GM19467 (cell line): ENCODE measurements around the gene UNC5CL.

Source experiments
- ATAC-seq: cut with Tn5 transposase; IDR thresholded peaks from one replicate; pipeline ENCODE4 v1.9.1; 2021; ENCODE audit warnings: mild to moderate bottlenecking, moderate library complexity; ENCODE audit not compliant: unreplicated experiment

Gene UNC5CL, protein sequence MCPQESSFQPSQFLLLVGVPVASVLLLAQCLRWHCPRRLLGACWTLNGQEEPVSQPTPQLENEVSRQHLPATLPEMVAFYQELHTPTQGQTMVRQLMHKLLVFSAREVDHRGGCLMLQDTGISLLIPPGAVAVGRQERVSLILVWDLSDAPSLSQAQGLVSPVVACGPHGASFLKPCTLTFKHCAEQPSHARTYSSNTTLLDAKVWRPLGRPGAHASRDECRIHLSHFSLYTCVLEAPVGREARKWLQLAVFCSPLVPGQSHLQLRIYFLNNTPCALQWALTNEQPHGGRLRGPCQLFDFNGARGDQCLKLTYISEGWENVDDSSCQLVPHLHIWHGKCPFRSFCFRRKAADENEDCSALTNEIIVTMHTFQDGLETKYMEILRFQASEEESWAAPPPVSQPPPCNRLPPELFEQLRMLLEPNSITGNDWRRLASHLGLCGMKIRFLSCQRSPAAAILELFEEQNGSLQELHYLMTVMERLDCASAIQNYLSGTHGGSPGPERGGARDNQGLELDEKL

DNA sequence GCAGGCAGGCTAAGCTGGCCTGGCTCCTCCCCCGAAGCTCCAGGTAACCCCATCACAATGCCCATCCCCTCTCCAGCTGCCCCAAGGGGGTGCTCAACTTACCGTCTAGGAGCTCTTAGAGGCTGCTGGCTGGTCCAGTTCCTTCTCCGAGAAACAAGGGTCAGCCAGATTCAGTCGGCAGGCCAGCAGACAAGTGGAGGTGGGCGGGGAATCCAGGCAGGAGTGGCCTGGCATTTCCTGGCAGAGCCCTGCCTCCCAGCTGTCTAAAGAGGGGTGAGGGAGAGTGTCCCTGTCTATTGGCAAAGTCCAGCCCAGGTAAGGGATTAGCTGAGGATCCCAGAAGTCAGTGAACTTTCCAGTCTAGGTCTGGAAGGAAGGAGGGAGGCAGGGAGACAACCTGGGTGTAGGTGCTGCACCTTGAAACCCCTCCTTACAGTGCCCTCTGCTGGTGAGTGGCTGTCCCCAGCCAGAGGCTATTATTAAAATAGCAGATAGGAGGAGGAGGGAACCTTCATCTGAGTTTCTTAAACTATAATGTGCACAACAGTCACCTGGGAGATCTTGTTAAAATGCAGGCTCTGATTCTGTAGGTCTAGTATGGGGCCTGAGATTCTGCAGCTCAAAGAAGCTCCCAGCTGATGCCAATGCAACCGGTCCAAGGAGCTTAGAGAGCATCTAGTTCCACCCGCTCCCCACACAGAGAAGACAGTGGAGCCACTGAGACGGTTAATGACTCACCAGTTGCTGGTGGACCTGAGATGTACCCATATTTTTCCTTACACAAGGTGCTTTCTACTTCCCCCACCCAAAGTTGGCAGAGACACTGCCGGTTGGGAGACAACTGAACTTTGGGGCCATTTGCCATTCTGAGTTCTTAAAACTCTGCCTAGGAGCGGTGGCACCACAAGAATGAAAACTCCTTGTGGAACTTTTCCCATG lies at the start of gene UNC5CL:
TSS of gene UNC5CL (minus strand) at position 162 of the 939 bp plus-strand sequence. CDS start 4,147 bp downstream, outside the sequence.
- no peak for ATAC-seq

DNA sequence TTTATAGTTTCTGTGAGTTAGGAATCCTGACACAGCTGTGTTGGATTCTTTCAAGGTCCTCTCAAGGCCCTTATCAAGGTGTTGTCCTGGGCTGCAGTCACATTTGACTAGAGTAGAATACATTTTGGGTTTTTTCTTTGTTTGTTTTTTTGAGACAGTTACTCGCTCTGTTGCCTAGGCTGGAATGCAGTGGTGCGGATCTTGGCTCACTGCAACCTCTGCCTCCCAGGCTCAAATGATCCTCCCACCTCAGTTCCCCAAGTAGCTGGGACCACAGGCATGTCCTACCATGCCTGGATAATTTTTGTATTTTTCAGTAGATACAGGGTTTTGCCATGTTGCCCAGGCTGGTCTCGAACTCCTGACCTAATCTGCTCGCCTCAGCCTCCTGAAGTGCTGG lies 49.4 kb upstream of the UNC5CL start:
- no peak for ATAC-seq

DNA sequence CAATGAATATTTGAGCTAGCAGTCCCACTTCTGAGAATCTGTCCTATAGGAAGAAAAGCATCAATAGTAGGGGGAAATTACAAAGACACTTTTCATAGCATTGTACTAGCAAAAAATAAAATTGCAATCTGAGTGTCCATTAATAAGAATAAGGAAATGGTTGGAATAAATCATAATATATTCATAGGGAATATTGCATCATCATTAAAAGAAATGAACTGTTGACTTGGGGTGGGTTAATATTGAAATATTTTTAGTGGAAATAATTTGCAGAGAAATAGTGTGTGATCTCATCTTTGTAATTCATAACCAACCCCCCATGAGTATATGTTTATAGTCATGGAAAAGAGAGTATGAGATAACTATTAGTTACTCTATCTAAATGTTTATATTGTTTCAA lies 46.2 kb upstream of the UNC5CL start:
- no peak for ATAC-seq

DNA sequence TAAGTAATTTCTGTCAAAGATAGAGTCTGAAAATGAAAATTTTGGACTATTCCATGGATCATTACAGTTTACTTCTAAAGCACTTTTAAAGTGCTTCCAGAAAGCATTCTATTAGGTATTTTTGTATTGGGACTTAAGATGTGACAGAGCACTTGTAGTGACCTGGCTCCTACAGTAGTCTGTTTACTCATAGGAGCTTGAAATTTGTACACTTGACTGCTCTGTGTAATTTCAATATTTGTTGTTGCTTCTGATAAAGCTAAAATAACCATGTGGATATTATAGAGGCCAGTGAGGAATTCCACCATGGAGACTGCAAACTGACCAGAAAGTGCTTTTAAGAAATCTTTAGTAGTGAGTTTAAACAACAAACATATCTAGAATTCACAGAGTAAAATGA lies 44.1 kb upstream of the UNC5CL start:
- no peak for ATAC-seq

DNA sequence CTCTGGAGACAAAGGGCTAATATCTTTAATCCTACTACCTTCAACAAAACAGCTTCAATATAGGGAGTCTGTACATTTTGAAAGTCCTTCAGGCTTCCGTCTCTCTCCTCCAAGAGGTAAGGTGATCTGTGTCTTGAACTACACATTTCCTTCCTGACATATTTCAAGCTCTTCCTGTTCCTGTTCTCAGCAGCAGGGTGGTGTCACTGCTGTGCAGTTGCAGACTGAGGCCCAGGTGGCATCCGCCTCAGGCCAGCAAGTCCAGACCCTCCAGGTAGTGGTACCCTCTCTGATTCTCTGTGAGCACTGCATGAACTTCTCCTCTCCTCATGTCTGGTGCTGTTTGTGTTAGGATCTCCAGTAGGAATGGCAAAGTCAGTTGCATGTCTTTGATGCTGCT lies 41.6 kb upstream of the UNC5CL start:
- ATAC-seq, result no peak

DNA sequence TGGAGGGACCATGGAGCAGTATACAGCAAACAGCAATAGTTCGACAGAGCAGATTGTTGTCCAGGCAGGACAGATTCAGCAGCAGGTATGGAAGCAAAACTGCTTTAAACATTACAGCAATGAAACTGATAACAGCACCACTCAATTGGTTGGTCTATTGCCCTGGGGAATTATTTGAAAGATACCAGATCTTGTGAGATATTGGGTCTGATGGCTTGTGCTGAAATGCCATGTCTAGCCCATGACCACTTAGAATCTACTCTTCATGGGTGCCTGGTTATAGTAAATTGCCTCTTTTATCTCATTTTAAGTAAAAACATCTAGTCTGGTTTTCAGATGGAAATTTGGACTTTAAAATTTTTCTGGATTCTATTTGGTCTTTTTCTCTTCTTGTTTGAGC lies 40.1 kb upstream of the UNC5CL start:
- no peak for ATAC-seq

DNA sequence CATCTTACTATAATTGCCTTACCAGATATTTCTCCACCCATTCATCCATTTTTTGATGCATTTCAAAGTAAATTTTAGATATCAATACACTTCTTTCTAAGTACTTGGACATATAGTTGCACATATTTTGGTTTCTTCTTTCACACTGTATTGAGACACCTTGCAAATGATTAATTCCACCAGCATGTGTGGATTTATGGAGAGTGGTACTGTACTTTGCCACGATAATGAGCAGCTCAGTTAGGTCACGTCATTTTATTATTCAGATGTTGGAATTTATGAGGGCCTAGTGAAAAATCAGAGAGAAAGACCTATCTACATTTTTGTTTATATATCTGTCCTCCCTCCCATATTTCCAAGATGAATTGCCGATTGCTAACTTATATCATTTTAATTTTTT lies 39.1 kb upstream of the UNC5CL start:
- no peak for ATAC-seq

DNA sequence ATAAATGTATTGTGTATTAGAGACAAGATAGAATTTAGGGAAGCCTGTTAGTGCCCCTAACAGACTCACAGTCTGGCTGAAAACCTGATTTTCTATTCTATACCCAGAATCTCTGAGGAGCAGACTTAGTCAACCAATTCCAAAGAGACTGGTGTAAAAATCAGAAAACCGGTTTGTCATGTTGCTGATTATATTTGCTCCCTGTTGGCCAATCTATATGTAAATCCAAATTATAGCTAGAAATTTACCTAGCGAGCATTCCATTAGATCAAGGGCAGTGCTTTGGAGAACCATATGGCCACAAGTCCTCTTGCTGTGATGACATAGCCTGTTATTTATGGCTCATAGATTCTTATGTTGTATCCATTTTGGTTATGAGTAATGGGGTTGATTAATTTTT lies 38.5 kb upstream of the UNC5CL start:
- no peak for ATAC-seq

DNA sequence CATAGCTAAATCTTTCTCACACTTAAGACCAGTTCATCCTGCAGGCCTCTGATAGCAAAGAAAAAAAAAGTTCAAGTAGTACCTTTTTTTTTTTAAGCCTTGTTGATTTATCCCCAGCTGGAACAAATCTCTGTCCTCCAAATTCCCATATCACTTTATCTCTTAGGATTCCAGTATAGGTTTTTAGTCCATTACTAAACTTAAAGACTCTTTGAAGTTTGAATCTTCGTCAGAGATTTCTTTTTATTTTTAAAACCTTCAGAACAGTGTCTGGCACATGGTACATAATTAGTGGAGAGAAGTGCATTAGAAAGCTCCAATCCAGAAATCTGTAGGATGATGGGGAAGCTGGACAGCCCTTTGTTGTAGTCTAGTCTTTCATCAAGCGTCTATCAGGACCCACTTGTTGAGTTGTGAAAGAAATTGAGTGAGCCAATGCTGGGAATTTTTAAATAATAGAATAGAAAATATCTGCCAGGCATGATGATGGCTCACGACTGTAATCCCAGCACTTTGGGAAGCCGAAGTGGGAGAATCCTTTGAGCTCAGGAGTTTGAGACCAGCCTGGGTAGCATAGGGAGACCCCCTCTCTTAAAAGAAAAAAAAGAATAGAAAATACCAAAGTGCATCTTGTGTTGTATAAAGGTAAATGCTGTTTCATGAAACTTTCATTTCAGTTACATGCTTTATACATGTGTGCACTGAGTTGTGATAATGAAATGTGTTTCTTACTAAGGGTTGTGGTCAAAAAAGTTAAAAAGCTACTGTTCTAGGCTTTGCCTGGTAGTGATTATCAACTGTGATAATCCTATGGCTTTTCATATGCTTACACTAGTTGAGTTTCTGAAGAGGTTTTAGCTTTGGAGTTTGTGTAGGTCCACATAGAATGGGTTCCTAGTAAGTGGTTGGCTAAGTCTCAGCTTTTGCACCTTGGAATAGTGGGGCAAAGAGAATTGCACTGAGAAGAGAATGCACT lies 36.9 kb upstream of the UNC5CL start:
- no peak for ATAC-seq

DNA sequence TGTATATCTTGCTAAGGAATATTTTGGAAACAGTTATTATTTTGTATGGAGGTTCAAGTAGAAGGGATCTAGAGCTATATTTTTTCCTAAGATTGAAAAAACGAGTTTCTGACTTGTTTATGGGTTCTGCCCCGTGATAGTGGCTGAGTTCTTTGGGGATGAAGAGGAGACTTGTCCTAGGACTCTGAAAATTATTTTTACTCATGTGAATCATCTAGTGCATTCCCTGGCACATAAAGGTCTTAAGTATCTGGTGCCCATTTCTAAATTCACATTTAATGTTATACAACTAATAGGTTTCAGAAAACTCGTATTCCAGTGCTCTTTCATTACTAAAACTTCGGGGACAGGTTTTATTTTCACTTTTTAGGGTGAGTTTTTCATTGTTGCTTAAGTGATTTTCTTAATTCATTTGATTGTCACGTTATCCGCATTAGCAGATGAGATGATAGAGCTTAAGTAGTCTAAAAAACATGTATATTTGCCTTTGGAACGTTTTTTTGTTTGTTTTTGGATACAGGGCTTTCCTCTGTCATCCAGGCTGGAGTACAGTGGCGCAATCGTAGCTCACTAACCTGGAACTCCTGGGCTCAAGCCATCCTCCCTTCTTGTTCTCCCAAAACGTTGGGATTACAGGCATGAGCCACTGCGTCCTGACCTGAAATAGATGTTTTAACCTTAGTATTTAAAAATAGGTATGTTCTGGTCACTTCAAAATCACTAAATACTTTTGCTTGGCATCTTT lies 35.8 kb upstream of the UNC5CL start:
- ATAC-seq, result no peak

DNA sequence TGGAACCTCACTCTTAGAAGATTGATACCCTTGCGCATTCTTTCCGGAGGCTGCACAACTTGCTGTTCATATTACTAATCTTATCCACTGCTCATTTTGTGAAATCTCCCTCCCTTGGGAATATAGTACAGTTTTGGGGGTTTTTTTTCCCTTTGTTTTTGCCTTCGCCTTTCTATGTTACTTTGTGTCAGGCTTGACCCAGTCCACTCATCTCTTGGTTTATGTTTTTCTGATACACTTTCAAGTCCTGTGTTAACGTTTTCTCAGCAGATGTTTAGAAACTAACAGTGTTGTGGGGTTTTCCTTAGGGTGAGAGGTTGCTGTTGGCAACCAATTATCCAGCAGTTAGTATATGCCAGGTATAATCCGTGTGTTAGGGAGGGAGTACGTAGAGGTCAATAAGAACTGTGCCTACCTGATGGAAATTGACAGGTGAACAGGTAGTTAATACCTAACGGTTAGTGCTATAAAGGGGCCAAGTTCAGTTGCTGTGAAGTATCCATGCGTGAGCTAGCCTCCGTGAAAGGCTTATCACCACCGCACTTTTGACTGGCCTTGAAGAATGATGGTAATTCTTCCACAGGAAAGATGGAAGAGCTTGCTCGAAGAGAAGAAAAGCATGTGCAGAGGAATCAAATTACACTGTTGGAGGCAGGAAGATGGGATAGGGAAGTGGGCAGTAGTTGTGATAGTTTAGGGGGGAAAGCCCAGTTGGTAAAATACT lies 35.1 kb upstream of the UNC5CL start:
- ATAC-seq, result no peak

DNA sequence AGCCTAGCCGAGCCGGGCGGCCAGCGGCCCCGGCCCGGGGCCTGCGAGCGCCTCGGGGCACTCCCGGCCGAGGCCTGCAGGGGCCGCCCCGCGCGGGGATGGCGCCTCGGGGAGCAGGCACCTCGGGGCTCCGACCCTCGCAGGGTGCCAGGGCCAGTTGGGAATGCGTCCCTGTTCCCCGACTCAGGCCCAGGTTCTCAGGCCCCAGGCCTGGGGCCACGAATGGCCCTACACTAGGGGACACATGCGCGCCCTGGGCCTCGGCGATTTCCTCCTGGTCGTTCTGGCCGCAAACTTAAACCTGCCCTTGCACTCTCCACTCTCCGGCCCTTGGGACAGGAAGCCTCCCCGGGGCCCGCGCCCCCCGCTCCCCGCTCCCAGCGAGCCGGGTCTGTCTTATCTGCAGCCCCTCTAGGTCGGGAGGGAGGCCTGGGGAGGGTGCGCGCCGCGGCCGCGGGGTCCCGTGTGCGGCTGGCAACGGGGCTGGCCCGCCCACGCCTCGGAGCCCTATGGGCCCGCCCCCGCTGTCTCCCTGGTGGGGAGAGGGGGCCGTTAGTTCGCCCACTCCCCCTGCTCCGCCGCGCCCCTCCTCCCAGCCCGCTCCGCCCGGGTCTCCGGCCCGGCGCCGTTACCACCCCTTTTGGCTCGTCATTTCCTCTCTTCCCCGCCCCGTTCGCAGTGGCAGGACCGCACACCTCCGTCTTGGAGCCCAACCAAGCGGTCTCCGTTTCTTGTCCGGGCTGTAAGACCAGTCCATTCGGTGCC lies 34.4 kb upstream of the UNC5CL start:
- peak; percentile 21 for ATAC-seq

DNA sequence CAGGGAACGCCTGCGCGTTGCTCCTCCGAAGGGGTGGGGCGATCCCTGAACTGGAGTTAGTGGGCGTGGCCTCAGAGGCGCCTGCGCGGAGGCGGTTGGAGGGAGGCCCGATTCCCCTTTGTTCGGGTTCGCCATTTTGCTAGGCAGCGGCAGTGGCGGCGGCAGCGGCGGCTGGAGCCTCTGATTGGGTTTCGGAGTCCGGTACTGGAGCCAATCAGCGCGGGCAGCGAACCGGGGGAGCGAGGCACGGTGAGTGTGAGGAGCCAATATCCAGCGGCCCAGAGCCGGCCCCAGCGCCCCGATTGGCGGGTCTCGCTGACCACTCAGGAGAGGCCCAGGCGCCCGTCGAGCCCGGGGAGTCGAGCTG lies 33.8 kb upstream of the UNC5CL start, which contains the start of gene NFYA:
TSS of gene NFYA (plus strand) at position 139 of the 367 bp plus-strand sequence. CDS start 6,116 bp downstream, outside the sequence.
- peak; percentile 60 for ATAC-seq

DNA sequence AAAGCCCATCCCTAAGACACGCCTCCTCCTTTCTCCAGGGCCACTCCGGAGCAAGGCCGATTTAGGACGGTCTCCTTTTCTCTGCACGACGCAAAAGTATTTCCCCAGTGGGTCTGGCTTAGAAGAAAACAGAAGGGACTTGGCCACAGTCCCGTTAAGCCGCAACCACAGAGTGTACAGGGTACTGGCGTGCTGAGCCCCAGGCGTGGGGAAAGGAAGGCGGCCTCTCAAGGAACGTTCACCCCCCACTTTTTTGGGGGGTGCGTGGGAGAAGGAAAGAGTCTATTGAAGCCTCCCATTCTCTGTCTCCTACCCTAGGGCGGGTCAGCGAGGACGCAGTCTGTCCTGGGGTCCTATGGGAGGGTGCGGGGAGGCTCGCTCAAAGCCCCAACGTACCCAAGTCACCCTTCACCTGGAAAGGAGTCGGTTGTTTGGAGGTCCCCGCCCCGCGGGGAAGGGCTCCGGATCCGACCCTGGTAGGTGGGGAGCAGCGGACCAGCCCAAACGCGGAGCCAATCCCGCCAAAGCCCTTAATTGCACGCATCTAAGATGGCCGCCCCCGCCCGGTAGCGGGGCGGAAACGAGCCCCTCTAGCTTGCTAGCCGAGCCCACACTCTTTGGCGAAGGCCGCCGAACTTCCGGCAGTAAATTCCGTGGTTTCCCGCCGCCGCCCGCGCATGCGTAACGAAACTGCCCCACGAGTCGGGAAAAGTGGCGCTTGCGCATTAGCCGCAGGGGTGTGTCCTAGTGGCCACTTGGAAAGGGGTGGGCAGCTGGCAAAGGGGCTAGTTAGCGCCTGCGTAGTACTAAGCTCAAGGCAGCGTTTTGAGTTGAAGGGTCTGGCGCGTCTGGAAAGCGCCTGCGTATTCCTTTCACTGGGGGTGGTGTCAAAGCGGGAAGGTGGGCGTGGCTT lies 33.2 kb upstream of the UNC5CL start, which contains the start of gene OARD1:
TSS of gene OARD1 (minus strand) at position 434 of the 913 bp plus-strand sequence. CDS start 722 bp downstream, outside the sequence.
- ATAC-seq, result peak; percentile 52

DNA sequence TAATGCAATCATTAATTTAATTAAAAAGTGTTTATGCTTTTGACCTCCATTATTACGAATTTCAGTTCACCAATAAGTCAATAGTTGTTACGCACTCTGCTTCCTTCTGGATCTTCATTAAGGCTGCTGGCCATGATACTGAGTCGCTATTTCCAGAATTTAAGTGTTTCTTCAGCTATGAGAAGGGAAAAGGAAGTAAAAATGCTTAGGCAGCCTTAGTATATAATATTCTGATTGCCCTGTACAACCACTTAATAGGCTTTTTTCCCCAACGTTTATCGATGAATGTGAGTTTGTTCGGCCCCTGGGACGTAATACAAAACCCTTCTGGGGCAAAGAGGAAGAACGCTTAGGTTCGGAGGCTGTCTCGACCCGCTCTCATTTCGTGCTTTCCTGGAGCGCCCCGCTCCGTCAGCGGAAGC lies 32.5 kb upstream of the UNC5CL start:
- ATAC-seq, result peak; percentile 19

DNA sequence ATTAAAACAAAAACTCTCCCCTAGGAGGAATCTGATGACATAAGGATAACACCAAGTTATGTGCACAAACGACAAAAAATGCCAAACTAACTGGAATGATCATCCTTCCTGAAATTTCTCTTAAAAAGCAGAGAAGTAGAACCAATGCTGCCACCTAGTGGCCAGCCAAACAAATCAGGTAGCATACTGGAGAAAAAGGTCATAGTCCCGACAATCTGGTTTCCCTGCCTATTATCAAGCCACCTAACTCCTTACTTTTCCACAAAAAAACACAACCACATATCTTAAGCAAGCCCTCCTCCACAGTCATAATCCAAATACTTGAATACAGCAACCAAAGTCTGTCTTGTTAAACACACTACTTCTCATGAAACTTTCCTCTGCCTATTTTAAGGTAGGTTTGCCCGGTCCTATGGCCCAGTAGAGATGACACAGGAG lies 27.9 kb upstream of the UNC5CL start:
- no peak for ATAC-seq

DNA sequence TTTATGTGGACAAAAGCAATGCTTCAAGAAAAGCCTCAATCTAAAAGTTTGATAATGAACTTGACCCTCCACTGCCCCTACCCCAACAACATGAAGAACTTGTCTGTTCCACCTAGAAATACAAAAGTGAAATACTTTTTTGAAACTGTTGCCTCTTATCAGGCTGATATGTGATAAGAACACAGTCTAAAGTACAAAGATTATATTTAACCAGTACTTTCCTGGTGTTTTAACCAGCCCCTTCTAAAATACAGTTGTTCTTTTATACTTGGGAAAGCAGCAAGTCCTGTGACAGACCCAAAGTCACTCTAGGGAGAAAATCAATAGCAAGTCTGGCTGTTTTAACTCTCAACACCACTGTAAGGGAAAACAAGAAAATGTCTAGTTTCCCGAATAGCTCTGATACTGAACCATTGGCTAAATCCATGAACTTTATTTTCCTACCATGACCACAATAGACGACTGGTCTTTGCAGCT lies 26.6 kb upstream of the UNC5CL start:
- ATAC-seq, result no peak
